HepG2 (cell line): Measurements from ENCODE around the gene PLA2G4D. TPM values are rescaled to one million over a fixed set of nuclear protein-coding genes. Genes with fewer than 3 reads are reported as not detected.

Experiments used
- BCLAF1 ChIP-seq: fragments of 450-650 bp; IDR thresholded peaks from 2 replicates; pipeline ENCODE4 v1.6.1; 2017; ENCODE audit warnings: mild to moderate bottlenecking
- BHLHE40 ChIP-seq: IDR thresholded peaks from 2 replicates; pipeline ENCODE4 v1.6.1; 2011; ENCODE audit warnings: low read length, improper control_type of control experiment
- E2F5 ChIP-seq: sonication (generic); formaldehyde crosslinking; conservative IDR thresholded peaks from 2 replicates; pipeline ENCODE4 v1.4.0; 2020; ENCODE audit warnings: missing genetic modification reagents
- ELF4 ChIP-seq: sonication (generic); formaldehyde crosslinking; IDR thresholded peaks from 2 replicates; pipeline ENCODE4 v1.5.0; 2020; ENCODE audit warnings: missing genetic modification reagents, mild to moderate bottlenecking, moderate library complexity, borderline replicate concordance
- FOXA3 ChIP-seq: IDR thresholded peaks from 2 replicates; pipeline ENCODE4 v1.6.1; 2016; ENCODE audit warnings: missing genetic modification reagents, missing compliant biosample characterization
- NFKBIZ ChIP-seq: IDR thresholded peaks from 2 replicates; pipeline ENCODE4 v1.6.1; 2018; ENCODE audit warnings: missing genetic modification reagents, missing compliant biosample characterization
- PHF20 ChIP-seq: sonication (generic); formaldehyde crosslinking; IDR thresholded peaks from 2 replicates; pipeline ENCODE4 v1.5.0; 2020; ENCODE audit warnings: mild to moderate bottlenecking, missing genetic modification reagents
- PPARG ChIP-seq: conservative IDR thresholded peaks from 2 replicates; pipeline ENCODE4 v1.6.1; 2016; ENCODE audit warnings: missing biosample characterization, missing genetic modification reagents
- SP140L ChIP-seq: sonication (generic); formaldehyde crosslinking; IDR thresholded peaks from 2 replicates; pipeline ENCODE4 v1.4.0; 2020; ENCODE audit warnings: missing genetic modification reagents, borderline replicate concordance
- STAT6 ChIP-seq: sonication (generic); formaldehyde crosslinking; IDR thresholded peaks from 2 replicates; pipeline ENCODE4 v1.4.0; 2020; ENCODE audit warnings: missing genetic modification reagents, mild to moderate bottlenecking, borderline replicate concordance
- TP53 ChIP-seq: sonication (generic); formaldehyde crosslinking; conservative IDR thresholded peaks from 2 replicates; pipeline ENCODE4 v1.4.0; 2020; ENCODE audit warnings: missing genetic modification reagents
- ZBTB42 ChIP-seq: sonication (generic); formaldehyde crosslinking; IDR thresholded peaks from 2 replicates; pipeline ENCODE4 v1.5.0; 2020; ENCODE audit warnings: mild to moderate bottlenecking, missing genetic modification reagents
- ZNF143 ChIP-seq: sonication (generic); formaldehyde crosslinking; IDR thresholded peaks from 2 replicates; pipeline ENCODE4 v1.4.0; 2020; ENCODE audit warnings: missing genetic modification reagents
- ZNF263 ChIP-seq: sonication (generic); formaldehyde crosslinking; IDR thresholded peaks from 2 replicates; pipeline ENCODE4 v1.4.0; 2020; ENCODE audit warnings: missing genetic modification reagents
- ZNF335 ChIP-seq: sonication (generic); formaldehyde crosslinking; IDR thresholded peaks from 2 replicates; pipeline ENCODE4 v1.4.0; 2020; ENCODE audit warnings: missing genetic modification reagents
- ZNF564 ChIP-seq: sonication (generic); formaldehyde crosslinking; IDR thresholded peaks from 2 replicates; pipeline ENCODE4 v1.8.1; 2023; ENCODE audit warnings: mild to moderate bottlenecking, missing genetic modification reagents
- ZNF614 ChIP-seq: IDR thresholded peaks from 2 replicates; pipeline ENCODE4 v1.6.1; 2018; ENCODE audit warnings: missing biosample characterization, missing genetic modification reagents, inconsistent platforms, borderline replicate concordance
- ZNF615 ChIP-seq: sonication (generic); formaldehyde crosslinking; IDR thresholded peaks from 2 replicates; pipeline ENCODE4 v1.5.0; 2020; ENCODE audit warnings: mild to moderate bottlenecking, missing genetic modification reagents, borderline replicate concordance
- ZNF619 ChIP-seq: sonication (generic); formaldehyde crosslinking; IDR thresholded peaks from 2 replicates; pipeline ENCODE4 v1.4.0; 2020; ENCODE audit warnings: mild to moderate bottlenecking, missing genetic modification reagents
- ZNF660 ChIP-seq: sonication (generic); formaldehyde crosslinking; IDR thresholded peaks from 2 replicates; pipeline ENCODE4 v1.5.1; 2020; ENCODE audit warnings: mild to moderate bottlenecking, low read depth, missing genetic modification reagents, borderline replicate concordance
- ZNF703 ChIP-seq: sonication (generic); formaldehyde crosslinking; IDR thresholded peaks from 2 replicates; pipeline ENCODE4 v1.5.1; 2020; ENCODE audit warnings: missing genetic modification reagents, mild to moderate bottlenecking, moderate library complexity, borderline replicate concordance
- ZXDC ChIP-seq: sonication (generic); formaldehyde crosslinking; IDR thresholded peaks from 2 replicates; pipeline ENCODE4 v1.5.0; 2020; ENCODE audit warnings: mild to moderate bottlenecking, missing genetic modification reagents
- polyA plus RNA-seq, 8 experiments: library from polyadenylated mRNA; depleted of rRNA in 3 of 8; stranded (reverse) in 7 of 8; unstranded in 1 of 8; fragments of >200 nt; fragmentation: Illumina TruSeq in 4 of 8; extraction: Trizol in 4 of 8; gene quantifications; 2 replicates each; pipeline versions ENCODE4 v1.2.1 to v1.2.3, GENCODE V29; 2011 to 2016; ENCODE audit warnings: low read depth in 4 of 8, missing spikeins in 1 of 8, mixed read lengths in 1 of 8; ENCODE audit not compliant: insufficient read depth in 1 of 8
- total RNA-seq, 5 experiments: library from RNA; depleted of rRNA; stranded (reverse); fragments of >200 nt; fragmentation: Illumina TruSeq; extraction: Trizol; gene quantifications; 2 replicates each; pipeline ENCODE4 v1.2.3, GENCODE V29; 2016; ENCODE audit warnings: low read depth in 1 of 5

PLA2G4D gene
- total and polyA plus RNA-seq, 2 of the 13 experiments (the other 11 are each of a cell fraction or from before 2014, with no cell fraction given): 0.04 to 0.21 TPM

GRCh38 chr15:42065033-42065432 is 29.3 kb downstream of the PLA2G4D start (continued):
- no peak for TF ChIP-seq STAT6 (CRISPR knock-in tag)
- TF ChIP-seq ZNF143 (CRISPR knock-in tag): no peak
- no peak for TF ChIP-seq ZNF263
- TF ChIP-seq ZNF564 (CRISPR knock-in tag): no peak
- TF ChIP-seq NFKBIZ (CRISPR knock-in tag): no peak
- no peak for TF ChIP-seq ZNF615 (CRISPR knock-in tag)
- TF ChIP-seq ZNF335: no peak
- no peak for TF ChIP-seq PPARG (CRISPR knock-in tag)
- no peak for TF ChIP-seq ZBTB42 (CRISPR knock-in tag)
- TF ChIP-seq BHLHE40: no peak
- no peak for TF ChIP-seq TP53 (CRISPR knock-in tag)
- no peak for TF ChIP-seq BCLAF1
- no peak for TF ChIP-seq ELF4 (CRISPR knock-in tag)
- TF ChIP-seq ZXDC: no peak
- TF ChIP-seq FOXA3 (CRISPR knock-in tag): 0 out of 2 replicates have a peak, but pooled peaks have one; percentile 20
- TF ChIP-seq SP140L (CRISPR knock-in tag): no peak
- TF ChIP-seq ZNF614 (CRISPR knock-in tag): 0 out of 2 replicates have a peak, but pooled peaks have one; percentile 38
- TF ChIP-seq E2F5 (CRISPR knock-in tag): no peak
- TF ChIP-seq ZNF703: no peak
- no peak for TF ChIP-seq ZNF619 (CRISPR knock-in tag)
- TF ChIP-seq ZNF660 (CRISPR knock-in tag): no peak
- no peak for TF ChIP-seq PHF20 (CRISPR knock-in tag)
